ENCODE results near the gene GPR4.
"Not testable (repeated sequence)": the region's sequence is repeated elsewhere in the genome, so short reads cannot be mapped to it uniquely, and the experiment has no call there.

Gene GPR4

GRCh38 chr19:45601524-45602374, at the start of gene GPR4:
TSS of gene GPR4 (minus strand) at chr19:45602212. CDS start at chr19:45591866, 10,346 bp downstream.
- peak in 1 of 2 experiments; percentile 52 for DNase-seq

DNA sequence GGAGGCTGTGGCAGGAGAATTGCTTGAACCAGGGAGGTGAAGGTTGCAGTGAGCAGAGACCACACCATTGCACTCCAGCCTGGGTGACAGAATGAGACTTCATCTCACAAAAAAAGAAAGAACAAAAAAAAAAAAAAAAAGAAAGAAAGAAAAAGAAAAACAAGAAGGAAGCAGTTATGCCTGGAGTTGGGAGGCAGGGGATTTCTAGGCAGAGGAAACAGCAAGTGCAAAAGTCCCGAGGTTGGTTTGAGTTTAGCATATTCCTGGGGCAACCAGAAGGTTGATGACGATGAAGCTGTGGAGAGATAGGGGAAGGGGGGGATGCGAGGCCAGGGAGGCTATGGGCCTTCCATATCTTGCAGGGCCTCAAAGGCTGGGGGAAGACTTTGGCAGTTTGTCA, 48.7 kb upstream of the GPR4 start:
- DNase-seq, result no peak

- no peak for DNase-seq
Measured at GRCh38 chr19:45646345-45646698, 44.3 kb upstream of the GPR4 start.

DNA sequence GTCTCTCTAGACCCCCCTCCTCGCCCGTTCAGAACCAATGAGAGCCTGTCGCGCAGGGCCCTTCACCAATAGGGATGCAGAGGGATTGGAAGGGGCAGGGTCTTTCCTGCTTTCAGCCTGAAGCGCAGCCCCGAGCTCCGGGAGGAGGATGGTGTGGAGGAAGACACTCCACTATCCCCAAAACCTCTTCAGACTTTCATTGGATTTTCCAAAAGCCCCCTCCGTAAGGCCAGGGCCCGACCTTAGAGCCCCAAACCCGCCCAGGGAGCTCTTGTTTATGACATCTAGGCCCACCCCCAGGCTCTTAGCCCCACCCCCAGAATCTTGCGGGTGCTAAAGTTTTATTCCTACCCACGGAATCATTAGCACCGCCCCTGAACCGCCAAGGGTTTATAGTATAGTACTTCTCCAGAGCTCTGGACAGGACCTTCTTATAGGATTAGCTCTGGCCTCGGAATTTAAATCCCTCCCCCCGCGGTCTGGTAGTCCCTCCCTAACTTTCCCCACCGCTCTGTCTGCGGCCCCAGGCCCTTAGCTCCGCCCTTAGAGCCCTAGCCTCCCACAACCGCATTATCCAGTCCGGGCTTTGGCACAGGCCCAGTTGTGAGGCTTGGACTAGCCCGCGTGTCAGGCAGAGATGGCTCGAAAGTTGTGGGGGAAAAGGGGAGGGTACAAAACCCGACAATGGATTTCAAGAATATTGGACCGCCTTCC, 43.8 kb upstream of the GPR4 start:
- DNase-seq, result peak; percentile 88 to 96

GRCh38 chr19:45645068-45645630, 43.1 kb upstream of the GPR4 start:
- no peak for DNase-seq

GRCh38 chr19:45643927-45644771, 42.1 kb upstream of the GPR4 start:
- no peak for DNase-seq

GRCh38 chr19:45643024-45643926, 41.3 kb upstream of the GPR4 start:
- DNase-seq, result peak; percentile 53 to 87

GRCh38 chr19:45641274-45642105, 39.5 kb upstream of the GPR4 start:
- DNase-seq, result peak; percentile 83 to 94

GRCh38 chr19:45640849-45641273, 38.8 kb upstream of the GPR4 start:
- DNase-seq, result no peak

GRCh38 chr19:45638930-45639729, 37.1 kb upstream of the GPR4 start, which contains the start of gene EML2:
TSS of gene EML2 (minus strand) at chr19:45639397. CDS start at chr19:45639376, 21 bp downstream.
- peak; percentile 38 to 51 for DNase-seq

GRCh38 chr19:45637890-45638667, 36.1 kb upstream of the GPR4 start:
- DNase-seq, result no peak

- no peak for DNase-seq
Measured at GRCh38 chr19:45636902-45637301, 34.9 kb upstream of the GPR4 start.

- DNase-seq, result no peak
Measured at GRCh38 chr19:45636275-45636674, 34.3 kb upstream of the GPR4 start.

- DNase-seq, result peak; percentile 5 to 73
Measured at GRCh38 chr19:45632468-45633196, 30.6 kb upstream of the GPR4 start.

DNA sequence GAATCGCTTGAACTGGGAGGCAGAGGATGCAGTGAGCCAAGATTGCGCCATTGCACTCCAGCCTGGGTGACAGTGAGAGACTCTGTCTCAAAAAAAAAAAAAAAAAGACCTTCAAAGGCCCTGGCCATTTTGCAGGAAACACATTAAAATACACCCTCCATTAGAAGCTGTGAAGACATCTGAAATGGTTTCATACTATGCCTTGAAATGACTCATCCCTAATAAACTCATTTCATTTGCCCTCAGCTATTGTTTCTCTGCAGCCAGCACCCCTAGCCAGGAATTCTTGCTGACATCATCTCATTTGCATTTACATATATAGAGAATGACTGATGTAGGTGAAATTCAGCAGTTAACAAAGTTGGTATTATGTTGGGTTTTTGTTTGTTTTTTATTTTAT, 28.5 kb upstream of the GPR4 start:
- no peak for DNase-seq

DNA sequence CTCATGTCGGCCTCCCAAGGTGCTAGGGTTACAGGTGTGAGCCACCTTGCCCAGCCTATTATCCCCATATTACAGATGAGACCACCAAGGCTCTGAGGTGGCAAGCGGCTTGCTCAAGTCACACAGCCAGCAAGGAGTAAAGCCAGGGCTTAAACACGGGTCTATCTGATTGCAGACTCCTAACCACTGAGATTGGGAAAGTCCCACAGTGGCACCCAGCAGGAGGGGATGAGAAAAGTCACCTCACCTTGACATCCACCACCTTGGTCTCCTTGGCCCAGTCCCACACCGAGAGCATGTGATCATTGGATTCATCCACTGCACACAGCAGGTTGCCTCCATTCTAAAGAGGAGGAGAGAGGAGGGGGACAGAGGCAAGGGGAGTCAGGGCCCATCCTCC, 27.7 kb upstream of the GPR4 start:
- no peak for DNase-seq

- not testable (repeated sequence) for DNase-seq
Measured at GRCh38 chr19:45628219-45628618, 26.2 kb upstream of the GPR4 start.

- no peak for DNase-seq
Measured at GRCh38 chr19:45623984-45624383, 22.0 kb upstream of the GPR4 start.
